GM19452 (cell line): ENCODE data around the gene PMP22.

Experiments used
- ATAC-seq: cut with Tn5 transposase; IDR thresholded peaks from one replicate; pipeline ENCODE4 v1.9.1; 2021; ENCODE audit not compliant: unreplicated experiment

The PMP22 gene

GRCh38 chr17:15278380-15278779, 13.3 kb upstream of the PMP22 start:
- no peak for ATAC-seq

GRCh38 chr17:15274017-15274416, 8.9 kb upstream of the PMP22 start:
- no peak for ATAC-seq

- ATAC-seq: no peak
Observed at GRCh38 chr17:15273141-15273793, 8.1 kb upstream of the PMP22 start.

GRCh38 chr17:15271741-15272140, 6.6 kb upstream of the PMP22 start:
- no peak for ATAC-seq

- ATAC-seq: no peak
Observed at GRCh38 chr17:15270628-15271381, 5.7 kb upstream of the PMP22 start.

- ATAC-seq: no peak
Observed at GRCh38 chr17:15269780-15270089, 4.6 kb upstream of the PMP22 start.

- ATAC-seq: no peak
Observed at GRCh38 chr17:15269087-15269779, 4.1 kb upstream of the PMP22 start.

GRCh38 chr17:15268461-15268860, 3.3 kb upstream of the PMP22 start:
- ATAC-seq: no peak

GRCh38 chr17:15267996-15268395, 2.9 kb upstream of the PMP22 start:
- ATAC-seq: no peak

- ATAC-seq: no peak
Observed at GRCh38 chr17:15266325-15267125, 1.4 kb upstream of the PMP22 start.

- no peak for ATAC-seq
Observed at GRCh38 chr17:15264542-15264941, 584 bp downstream of the PMP22 start.

GRCh38 chr17:15263680-15264079, 1.4 kb downstream of the PMP22 start:
- ATAC-seq: no peak

- no peak for ATAC-seq
Observed at GRCh38 chr17:15263206-15263579, 1.9 kb downstream of the PMP22 start.

- ATAC-seq: no peak
Observed at GRCh38 chr17:15262291-15263205, 2.6 kb downstream of the PMP22 start.

GRCh38 chr17:15261802-15262290, 3.3 kb downstream of the PMP22 start:
- ATAC-seq: no peak

- no peak for ATAC-seq
Observed at GRCh38 chr17:15261258-15261801, 3.8 kb downstream of the PMP22 start.

- ATAC-seq: no peak
Observed at GRCh38 chr17:15260376-15261257, 4.5 kb downstream of the PMP22 start.

GRCh38 chr17:15257796-15258512, 7.2 kb downstream of the PMP22 start:
- no peak for ATAC-seq
